NCI-H2171 treated with DMSO at 0.1 percent for 48 hours (cell line): ENCODE measurements around the gene CREB5.

ENCODE experiments used
- DNase-seq: peaks from one replicate; lab custom pipeline; 2025; lab: John Stamatoyannopoulos, UW

Gene CREB5

GRCh38 chr7:28435152-28435551, 22.8 kb downstream of the CREB5 start:
- DNase-seq = peak; percentile 52

GRCh38 chr7:28435732-28436378, 23.5 kb downstream of the CREB5 start:
- peak; percentile 80 for DNase-seq

- DNase-seq = peak; percentile 9
These were observed 27.8 kb downstream of the CREB5 start for GRCh38 chr7:28440055-28440601.

DNA sequence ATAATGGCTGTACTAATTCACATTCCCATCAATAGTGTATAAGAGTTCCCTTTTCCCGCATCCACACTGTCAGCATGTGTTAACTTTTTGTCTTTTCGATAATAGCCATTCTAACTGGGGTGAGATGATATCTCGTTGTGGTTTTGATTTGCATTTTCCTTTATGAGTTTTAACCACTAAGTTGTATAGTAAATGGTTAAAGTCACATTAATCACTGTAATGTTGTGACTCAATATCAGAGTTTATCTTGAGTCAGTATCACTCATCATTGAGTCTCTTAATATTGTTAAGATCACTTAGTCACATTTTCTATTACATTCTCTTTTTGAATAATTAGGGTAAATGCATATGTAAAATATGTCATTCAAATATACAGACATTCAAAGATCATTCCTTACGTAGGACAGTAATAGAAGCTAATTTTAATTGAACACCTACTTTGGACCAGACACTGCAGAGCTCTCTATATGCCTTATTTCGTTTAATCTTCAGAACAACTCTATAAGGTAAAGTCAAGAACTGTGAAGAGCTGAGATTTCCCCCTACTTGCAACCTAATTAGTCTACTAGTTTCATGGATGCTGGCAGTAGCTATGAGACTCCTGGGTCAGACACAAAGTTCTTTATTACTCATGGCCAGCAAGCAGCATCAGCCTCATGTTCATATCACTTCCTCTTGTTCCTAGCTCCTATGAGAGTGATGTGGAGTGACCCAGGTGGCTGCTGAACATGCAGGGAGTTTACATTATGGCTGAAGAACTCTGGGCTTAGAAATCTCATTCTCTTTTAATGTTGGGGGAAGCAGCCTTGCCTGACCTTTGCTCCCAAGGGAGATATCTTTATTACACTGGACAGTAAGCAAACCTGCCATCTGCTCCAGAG, 30.5 kb downstream of the CREB5 start:
- no peak for DNase-seq

- no peak for DNase-seq
These were observed 33.8 kb downstream of the CREB5 start for GRCh38 chr7:28446131-28446530.

DNA sequence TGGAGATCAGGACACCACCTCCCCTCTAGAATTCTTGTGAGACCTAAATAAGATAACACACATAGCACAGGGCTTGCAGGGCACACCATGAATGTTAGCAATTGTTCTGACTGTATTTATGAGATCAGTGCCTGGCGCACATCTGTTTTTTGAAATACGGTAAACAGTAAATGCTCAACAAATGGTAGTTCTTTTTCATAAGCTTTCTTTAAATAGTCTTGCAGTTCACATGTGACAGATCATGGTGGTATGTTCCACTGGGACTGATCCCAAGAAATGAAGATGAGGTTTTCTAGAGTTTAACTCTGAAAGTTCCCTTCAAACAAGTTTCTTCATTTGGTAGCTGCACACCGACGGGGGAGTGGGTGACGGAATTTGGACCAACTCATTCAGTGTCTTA, 34.8 kb downstream of the CREB5 start:
- DNase-seq = no peak

GRCh38 chr7:28448708-28449107, 36.4 kb downstream of the CREB5 start:
- DNase-seq = no peak

DNA sequence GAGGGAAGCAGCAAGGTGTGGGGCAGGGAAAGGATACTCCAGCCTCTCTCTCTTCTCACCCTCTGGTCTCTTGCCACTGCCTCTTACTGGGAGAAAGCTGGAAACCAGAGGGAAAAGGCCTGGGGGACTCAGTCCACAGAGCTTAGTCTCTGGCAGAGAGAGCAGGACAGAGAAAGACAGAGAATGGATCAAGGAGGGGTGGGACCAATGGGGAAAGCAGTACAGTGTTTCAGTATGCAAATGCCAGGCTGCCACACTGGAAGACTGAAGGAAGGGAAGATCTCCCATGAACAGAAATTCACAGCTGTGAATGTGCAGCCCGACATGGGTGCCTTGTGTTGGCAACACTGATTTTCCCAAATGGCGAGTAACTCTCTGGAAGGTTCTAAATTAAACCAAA, 40.4 kb downstream of the CREB5 start:
- no peak for DNase-seq

- DNase-seq = no peak
These were observed 43.2 kb downstream of the CREB5 start for GRCh38 chr7:28455486-28455885.

- no peak for DNase-seq
These were observed 43.7 kb downstream of the CREB5 start for GRCh38 chr7:28456044-28456443.

GRCh38 chr7:28458732-28459131, 46.4 kb downstream of the CREB5 start:
- DNase-seq = no peak

GRCh38 chr7:28459306-28459705, 47.0 kb downstream of the CREB5 start:
- no peak for DNase-seq

- no peak for DNase-seq
These were observed 53.4 kb downstream of the CREB5 start for GRCh38 chr7:28465697-28466096.

- no peak for DNase-seq
These were observed 54.0 kb downstream of the CREB5 start for GRCh38 chr7:28466341-28466740.

- DNase-seq = no peak
These were observed 54.6 kb downstream of the CREB5 start for GRCh38 chr7:28466885-28467284.

- DNase-seq = peak; percentile 66
These were observed 57.2 kb downstream of the CREB5 start for GRCh38 chr7:28469562-28469961.

DNA sequence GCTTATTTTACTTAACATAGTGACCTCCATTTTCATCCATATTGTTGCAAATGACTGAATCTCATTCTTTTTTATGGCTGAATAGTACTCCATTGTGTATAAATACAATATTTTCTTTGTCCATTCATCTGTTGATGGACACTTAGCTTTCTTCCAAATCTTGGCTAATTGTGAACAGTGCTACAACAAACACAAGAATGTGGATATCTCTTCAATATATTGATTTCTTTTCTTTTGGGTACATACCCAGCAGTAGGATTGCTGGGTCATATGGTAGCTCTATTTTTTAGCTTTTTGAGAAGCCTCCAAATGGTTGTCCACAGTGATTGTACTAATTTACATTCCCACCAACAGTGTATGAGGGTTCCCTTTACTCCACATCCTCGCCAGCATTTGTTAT, 58.0 kb downstream of the CREB5 start:
- DNase-seq = no peak

DNA sequence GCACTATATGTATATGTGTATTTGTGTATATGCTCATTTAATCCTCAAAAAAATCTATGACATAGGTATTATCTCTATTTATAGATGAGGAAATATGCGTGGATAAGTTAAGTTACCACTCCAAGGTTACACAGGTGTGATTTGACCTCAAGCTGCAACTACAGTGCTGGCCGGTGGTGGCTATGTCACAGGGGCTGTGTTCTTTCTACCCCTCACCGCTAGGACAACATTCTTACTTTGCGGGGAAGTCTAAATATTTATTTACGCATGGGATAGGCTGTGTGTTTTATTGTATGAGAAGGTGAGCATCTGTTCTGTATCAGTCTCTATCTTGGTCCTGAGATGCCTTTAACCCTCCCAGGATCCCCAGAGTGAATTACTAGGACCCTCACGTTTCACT, 60.0 kb downstream of the CREB5 start:
- no peak for DNase-seq

GRCh38 chr7:28473571-28474281, 61.4 kb downstream of the CREB5 start:
- no peak for DNase-seq

DNA sequence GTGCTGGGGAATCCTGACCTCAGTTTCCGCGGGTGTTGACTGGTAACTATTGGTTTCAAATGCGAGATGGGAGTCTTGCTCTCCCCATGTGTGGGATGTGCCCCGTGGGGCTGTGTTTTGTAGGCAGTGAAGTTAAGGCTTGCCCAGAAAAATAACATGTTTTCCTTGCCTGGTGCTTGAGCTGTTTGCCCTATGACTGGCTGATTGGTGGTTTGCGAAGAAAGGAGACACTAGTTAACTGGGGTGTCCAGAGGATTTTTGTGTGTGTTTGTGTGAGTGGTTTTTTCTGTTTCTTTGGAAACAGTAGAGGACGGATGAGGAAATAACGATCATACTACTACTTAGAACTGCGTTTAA, 61.9 kb downstream of the CREB5 start:
- no peak for DNase-seq

GRCh38 chr7:28474640-28475039, 62.3 kb downstream of the CREB5 start:
- no peak for DNase-seq

- DNase-seq = no peak
These were observed 64.7 kb downstream of the CREB5 start for GRCh38 chr7:28477041-28477442.

GRCh38 chr7:28478656-28479055, 66.3 kb downstream of the CREB5 start:
- DNase-seq = no peak
